Measurements from ENCODE around the gene TMEM233.

GRCh38 chr12:119589097-119589496, 4.5 kb upstream of the TMEM233 start:
- TF ChIP-seq CTCF (IDR thresholded peaks at IDR 0.05), result no peak
- TF ChIP-seq EP300 (IDR thresholded peaks at IDR 0.05), result no peak

All from suprapubic skin (tissue), 3 donors.